Small intestine (tissue), 16 donors: ENCODE results near the gene UFSP2. TPM values are rescaled to one million over a fixed set of nuclear protein-coding genes. Genes with fewer than 3 reads are reported as not detected.
A peak's percentile ranks its signal among the peaks of the same experiment; 100 is the strongest.

Source experiments
- DNase-seq, 2 donors: peaks; one replicate each; pipeline versions ENCODE4 v3.0.0 to v3.0.0-alpha.2; 2013
- FAIRE-seq: peaks from 2 replicates; lab custom pipeline; 2012; peaks lifted over from hg19 to GRCh38; lab: Jason Lieb, UNC
- H3K27ac ChIP-seq, 3 donors: one replicate each; pipeline ENCODE4 v1.5.1; 2013; ENCODE audit warnings: low read length in 2 of 3, mild to moderate bottlenecking in 2 of 3, control low read depth in 1 of 3, inconsistent platforms in 1 of 3, low read depth in 1 of 3, moderate library complexity in 1 of 3
- H3K27me3 ChIP-seq, 3 donors: one replicate each; pipeline ENCODE4 v1.6.1; 2013; ENCODE audit warnings: low read length in 3 of 3, inconsistent platforms in 1 of 3; ENCODE audit not compliant: control insufficient read depth in 3 of 3, insufficient read depth in 3 of 3
- H3K36me3 ChIP-seq, 3 donors: one replicate each; pipeline ENCODE4 v1.6.1; 2013; ENCODE audit warnings: low read length in 3 of 3, inconsistent platforms in 1 of 3, low read depth in 1 of 3, mild to moderate bottlenecking in 1 of 3, moderate library complexity in 1 of 3; ENCODE audit not compliant: control insufficient read depth in 3 of 3, insufficient read depth in 2 of 3
- H3K4me1 ChIP-seq, 3 donors: one replicate each; pipeline ENCODE4 v1.6.1; 2013; ENCODE audit warnings: low read length in 2 of 3, inconsistent platforms in 1 of 3, low read depth in 1 of 3, mild to moderate bottlenecking in 1 of 3, moderate library complexity in 1 of 3; ENCODE audit not compliant: control insufficient read depth in 3 of 3, insufficient read depth in 2 of 3
- H3K4me3 ChIP-seq, 3 donors: one replicate each; pipeline ENCODE4 v1.5.1; 2013; ENCODE audit warnings: low read length in 3 of 3, control low read depth in 1 of 3, inconsistent platforms in 1 of 3, low read depth in 1 of 3, mild to moderate bottlenecking in 1 of 3, moderate library complexity in 1 of 3
- H3K9me3 ChIP-seq, 2 donors: one replicate each; pipeline ENCODE4 v1.6.1; 2013; ENCODE audit warnings: low read depth in 1 of 2, low read length in 1 of 2; ENCODE audit not compliant: control insufficient read depth in 2 of 2, insufficient read depth in 1 of 2
- WGBS, 3 donors: extraction: QIAGEN DNeasy Blood & Tissue Kit; methylation state at CpG; one replicate each; pipeline ENCODE4 v1.1.7; 2013; 5-methylcytosine and 5-hydroxymethylcytosine counted together
- long read RNA-seq, 10 donors: transcript quantifications; one replicate each; lab custom pipeline, GENCODE V29; 2026
- polyA plus RNA-seq, 4 donors: library from polyadenylated mRNA; stranded (reverse) in 3 of 4; unstranded in 1 of 4; fragments of 200-250 nt in 3 of 4; fragments of 120-200 nt in 1 of 4; gene quantifications; one replicate each; pipeline versions ENCODE4 v1.2.1 to v1.2.3, GENCODE V29; 2013
- donor health status: healthy with polysubstance abuse.
- donor health status: control.
- donor health status: control.
- donor health status: Bipolar disorder and iron deficiency.
- donor health status: healthy.

UFSP2 gene
- 10 to 100 TPM; 14.1 to 25.6 (median 17.5) TPM for polyA plus RNA-seq
- long read RNA-seq, donor 1, transcript UFSP2-201 (12 exons, 1,630 nt) = major isoform, 22 of 25 reads
- long read RNA-seq, donor 1, partial matches to known transcripts = 0 of 25 reads
- long read RNA-seq, donor 1, other reads (novel, unspliced or antisense) = 0 of 25 reads
- long read RNA-seq, donor 2, partial matches to known transcripts = 0 of 4 reads
- long read RNA-seq, donor 2, other reads (novel, unspliced or antisense) = 0 of 4 reads
- long read RNA-seq, donor 3, partial matches to known transcripts = 0 of 4 reads
- long read RNA-seq, donor 3, other reads (novel, unspliced or antisense) = 0 of 4 reads
- long read RNA-seq, donor 4 = 0 reads
- long read RNA-seq, donor 5, partial matches to known transcripts = 0 of 2 reads
- long read RNA-seq, donor 5, other reads (novel, unspliced or antisense) = 0 of 2 reads
- long read RNA-seq, donor 6, transcript UFSP2-201 (12 exons, 1,630 nt) = major isoform, 7 of 7 reads
- long read RNA-seq, donor 6, partial matches to known transcripts = 0 of 7 reads
- long read RNA-seq, donor 6, other reads (novel, unspliced or antisense) = 0 of 7 reads
- long read RNA-seq, donor 7, transcript UFSP2-201 (12 exons, 1,630 nt) = major isoform, 19 of 30 reads
- long read RNA-seq, donor 7, partial matches to known transcripts = 11 of 30 reads
- long read RNA-seq, donor 7, other reads (novel, unspliced or antisense) = 0 of 30 reads
- long read RNA-seq, donor 8, partial matches to known transcripts = 0 of 2 reads
- long read RNA-seq, donor 8, other reads (novel, unspliced or antisense) = 0 of 2 reads
- long read RNA-seq, donor 9, partial matches to known transcripts = 0 of 4 reads
- long read RNA-seq, donor 9, other reads (novel, unspliced or antisense) = 0 of 4 reads
- long read RNA-seq, donor 10, transcript UFSP2-201 (12 exons, 1,630 nt) = major isoform, 18 of 27 reads
- long read RNA-seq, donor 10, partial matches to known transcripts = 7 of 27 reads
- long read RNA-seq, donor 10, other reads (novel, unspliced or antisense) = 0 of 27 reads

GRCh38 chr4:185425647-185426352 is at the start of gene UFSP2:
Gene UFSP2 (minus strand): TSS chr4:185425964. CDS start chr4:185425868, 96 bp downstream.
- 0% methylated on average over 64 to 66 of the region's 66 CpGs for WGBS, 3 donors
- H3K4me1 ChIP-seq = peaks cover 0 to 7% (median 3%) of the 10 kb centered on the region in 3 donors
- peak within 1 kb of the TSS; percentile 77 to 97 (median 81) for H3K27ac ChIP-seq
- H3K9me3 ChIP-seq = no peaks in the 10 kb centered on the region
- peak within 1 kb of the TSS; percentile 66 to 97 (median 84) for H3K4me3 ChIP-seq
- peak; percentile 88 to 95 for DNase-seq
- FAIRE-seq = no peak
- H3K27me3 ChIP-seq = no peaks in the 10 kb centered on the region
- peaks cover 0 to 3% (median 2%) of the 10 kb centered on the region in 3 donors for H3K36me3 ChIP-seq

- FAIRE-seq (no peak), DNase-seq (no peak)
- 90 to 95% (median 94%) methylated on average over 8 of the region's 8 CpGs for WGBS, 3 donors
- Histone ChIP-seq H3K36me3 (no peaks in the 10 kb centered on the region), H3K9me3 (no peaks in the 10 kb centered on the region), H3K4me1 (peaks cover 0 to 3% (median 0%) of the 10 kb centered on the region in 3 donors), H3K4me3 (no peak overlapping the region), H3K27me3 (peaks cover 0 to 34% (median 2%) of the 10 kb centered on the region in 3 donors), H3K27ac (no peak overlapping the region)
Observed at GRCh38 chr4:185473247-185473646, 47.5 kb upstream of the UFSP2 start.

DNA sequence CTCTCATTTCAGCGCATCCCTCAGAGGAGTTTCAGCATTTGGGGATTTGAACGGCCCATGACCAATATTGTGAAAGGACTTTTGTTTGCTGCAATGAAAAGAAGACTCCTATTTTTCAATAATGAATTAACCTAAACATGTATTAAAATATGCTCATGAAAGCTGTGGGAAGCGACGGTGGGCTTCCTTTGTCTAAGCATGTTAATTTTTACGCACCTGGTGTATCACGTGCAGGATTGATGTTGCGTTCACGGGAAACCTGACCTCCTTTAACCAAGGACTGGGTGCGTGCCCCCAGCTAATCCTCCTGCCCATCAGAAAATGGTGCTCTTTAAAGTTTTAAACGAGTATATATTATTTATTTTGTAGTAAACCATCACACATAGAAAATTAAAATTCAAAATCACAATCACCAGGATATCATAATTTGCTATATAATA is 46.4 kb upstream of the UFSP2 start:
- Histone ChIP-seq H3K4me3 (peak overlapping the region; percentile 20 to 82 (median 75)), H3K27me3 (peaks cover 0 to 28% (median 2%) of the 10 kb centered on the region in 3 donors), H3K9me3 (no peaks in the 10 kb centered on the region), H3K36me3 (no peaks in the 10 kb centered on the region), H3K4me1 (peaks cover 0 to 3% (median 0%) of the 10 kb centered on the region in 3 donors), H3K27ac (peak overlapping the region in 1 of 3 donors; percentile 77)
- no peak for DNase-seq
- 21 to 36% (median 25%) methylated on average over 10 of the region's 10 CpGs for WGBS, 3 donors
- no peak for FAIRE-seq

- H3K4me1 ChIP-seq = peaks cover 0 to 3% (median 0%) of the 10 kb centered on the region in 3 donors
- no peak for FAIRE-seq
Observed at GRCh38 chr4:185471235-185472102, 45.7 kb upstream of the UFSP2 start, which contains the start of gene CCDC110. Gene CCDC110 (minus strand): TSS chr4:185471733. CDS start chr4:185471683, 50 bp downstream.

DNA sequence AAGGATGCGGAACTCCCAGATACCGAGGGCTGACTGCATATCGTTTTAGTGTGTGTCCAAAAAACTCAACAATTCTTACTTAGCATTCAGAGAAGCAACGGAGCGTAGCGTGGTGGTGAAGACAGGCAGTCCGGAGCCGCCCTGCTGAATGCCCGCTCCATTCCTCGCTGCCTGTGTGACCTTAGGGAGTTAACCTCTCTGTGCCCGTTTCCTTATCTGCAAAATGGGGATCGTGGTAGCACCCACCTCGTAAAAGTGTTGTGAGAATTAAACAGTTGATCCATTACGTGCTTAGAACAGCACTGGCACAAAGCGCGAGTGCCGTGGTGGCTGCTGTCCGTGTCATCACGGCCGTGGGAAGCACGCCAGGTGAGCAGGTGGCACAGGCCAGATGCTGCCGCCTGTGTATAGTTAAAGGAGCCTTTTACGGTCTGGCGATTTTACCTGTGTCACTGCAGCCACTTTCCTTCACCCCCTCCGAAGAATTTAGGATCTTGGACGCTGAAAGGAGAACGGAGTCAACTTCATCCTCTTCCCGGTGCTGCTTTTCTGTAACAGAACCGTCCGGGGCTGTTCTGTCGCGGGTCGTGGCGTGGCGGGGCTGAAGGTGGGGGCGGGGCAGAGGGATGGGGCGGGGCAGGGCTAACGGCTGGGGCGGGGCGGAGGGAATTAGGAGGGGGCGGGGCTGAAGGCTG is 44.9 kb upstream of the UFSP2 start:
- no peak for FAIRE-seq

More at GRCh38 chr4:185471235-185472102, 45.7 kb upstream of the UFSP2 start, which contains the start of gene CCDC110:
- WGBS, 3 donors = 0 to 1% (median 1%) methylated on average over 34 to 93 of the region's 93 CpGs
- peak; percentile 91 to 94 for DNase-seq
- Histone ChIP-seq H3K27ac (peak within 1 kb of the TSS in 2 of 3 donors; percentile 38 to 77), H3K27me3 (peaks cover 0 to 28% (median 2%) of the 10 kb centered on the region in 3 donors), H3K9me3 (no peaks in the 10 kb centered on the region), H3K36me3 (no peaks in the 10 kb centered on the region), H3K4me3 (peak within 1 kb of the TSS; percentile 20 to 82 (median 75))

GRCh38 chr4:185469580-185470154 is 43.9 kb upstream of the UFSP2 start:
- H3K9me3 ChIP-seq = no peaks in the 10 kb centered on the region
- no peak for DNase-seq
- no peak overlapping the region for H3K27ac ChIP-seq
- H3K27me3 ChIP-seq = peaks cover 0 to 28% (median 2%) of the 10 kb centered on the region in 3 donors
- peaks cover 0 to 3% (median 0%) of the 10 kb centered on the region in 3 donors for H3K4me1 ChIP-seq
- FAIRE-seq = no peak
- WGBS, 3 donors = 64 to 73% (median 64%) methylated on average over 9 of the region's 9 CpGs
- no peak overlapping the region for H3K4me3 ChIP-seq
- H3K36me3 ChIP-seq = no peaks in the 10 kb centered on the region

More for the DNA sequence above, 44.9 kb upstream of the UFSP2 start:
- H3K4me1 ChIP-seq = peaks cover 0 to 3% (median 0%) of the 10 kb centered on the region in 3 donors
- no peaks in the 10 kb centered on the region for H3K9me3 ChIP-seq
- peak overlapping the region in 2 of 3 donors; percentile 38 to 71 for H3K27ac ChIP-seq
- WGBS, 3 donors = 2 to 4% (median 3%) methylated on average over 37 to 41 of the region's 41 CpGs
- peaks cover 0 to 28% (median 2%) of the 10 kb centered on the region in 3 donors for H3K27me3 ChIP-seq
- peak overlapping the region; percentile 2 to 68 (median 52) for H3K4me3 ChIP-seq
- peak; percentile 66 to 75 for DNase-seq
- H3K36me3 ChIP-seq = no peaks in the 10 kb centered on the region
